OCI-LY7 (cell line): ENCODE data around the gene HOTAIR. TPM values are rescaled to one million over a fixed set of nuclear protein-coding genes. Genes with fewer than 3 reads are reported as not detected.

Experiments used
- BruUV-seq: library from RNA; stranded (reverse); fragments of 400-500 nt; replicated peaks from 2 replicates; lab custom pipeline; 2021; lab: Mats Ljungman, UMichigan
- CTCF ChIA-PET: fragments of 300-600 bp; sonication (Branson Sonifier 250); formaldehyde crosslinking; loops from one replicate; lab custom pipeline; 2022; ENCODE audit warnings: antibody characterized with exemption; ENCODE audit not compliant: unreplicated experiment; lab: Charles Lee
- POLR2A ChIA-PET: fragments of 300-600 bp; sonication (Branson Sonifier 250); formaldehyde crosslinking; loops from one replicate; lab custom pipeline; 2022; ENCODE audit warnings: antibody characterized with exemption; lab: Charles Lee
- DNase-seq: peaks from one replicate; pipeline ENCODE4 v3.0.0-alpha.2; 2015; ENCODE audit warnings: low spot score
- H2AFZ ChIP-seq: fragments of 200-600 bp; sonication (generic), shearing (Covaris generic); 2 replicates; pipeline ENCODE4 v1.6.1; 2014; ENCODE audit warnings: mild to moderate bottlenecking, antibody characterized with exemption, low read length, moderate library complexity
- H3K27ac ChIP-seq: fragments of 200-600 bp; sonication (generic); 2 replicates; pipeline ENCODE4 v1.5.1; 2014; ENCODE audit warnings: mixed run types, low read depth, mild to moderate bottlenecking, moderate library complexity, low read length, inconsistent platforms; ENCODE audit not compliant: poor library complexity, severe bottlenecking
- H3K36me3 ChIP-seq: fragments of 200-600 bp; sonication (generic); 2 replicates; pipeline ENCODE4 v1.6.1; 2014; ENCODE audit warnings: mild to moderate bottlenecking, antibody characterized with exemption, low read length, moderate library complexity, mixed read lengths; ENCODE audit not compliant: insufficient read depth
- H3K4me1 ChIP-seq: fragments of 200-600 bp; sonication (generic); 2 replicates; pipeline ENCODE4 v1.5.1; 2014; ENCODE audit warnings: mild to moderate bottlenecking, low read length; ENCODE audit not compliant: insufficient read depth, poor library complexity, severe bottlenecking
- H3K4me2 ChIP-seq: fragments of 200-600 bp; sonication (generic); 2 replicates; pipeline ENCODE4 v1.6.1; 2014; ENCODE audit warnings: mild to moderate bottlenecking, low read length
- H3K4me3 ChIP-seq: fragments of 200-600 bp; sonication (generic); 2 replicates; pipeline ENCODE4 v1.5.1; 2014; ENCODE audit warnings: mild to moderate bottlenecking, low read depth, low read length; ENCODE audit not compliant: poor library complexity, severe bottlenecking
- H3K79me2 ChIP-seq: fragments of 200-600 bp; sonication (generic); 2 replicates; pipeline ENCODE4 v1.6.1; 2016; ENCODE audit warnings: low read depth, mild to moderate bottlenecking, low read length, moderate library complexity, mixed read lengths; ENCODE audit not compliant: insufficient read depth
- H3K9me2 ChIP-seq: fragments of 200-600 bp; sonication (generic); 2 replicates; pipeline ENCODE4 v1.6.1; 2016; ENCODE audit warnings: mild to moderate bottlenecking, low read length, mixed read lengths; ENCODE audit not compliant: insufficient read depth
- H3K9me3 ChIP-seq: fragments of 200-600 bp; sonication (generic); 2 replicates; pipeline ENCODE4 v1.6.1; 2014; ENCODE audit warnings: mild to moderate bottlenecking, mixed run types, low read length, mixed read lengths
- H4K20me1 ChIP-seq: fragments of 200-600 bp; sonication (generic); 2 replicates; pipeline ENCODE4 v1.6.1; 2014; ENCODE audit warnings: mild to moderate bottlenecking, antibody characterized with exemption, low read length, moderate library complexity, mixed read lengths; ENCODE audit not compliant: insufficient read depth
- CTCF ChIP-seq: fragments of 200-600 bp; sonication (generic); conservative IDR thresholded peaks from 2 replicates; pipeline ENCODE4 v1.5.1; 2014; ENCODE audit warnings: mild to moderate bottlenecking, antibody characterized with exemption, low read length, moderate library complexity, mixed read lengths
- EZH2phosphoT487 ChIP-seq: fragments of 200-600 bp; sonication (generic); IDR thresholded peaks from 2 replicates; pipeline ENCODE4 v1.6.1; 2018; ENCODE audit warnings: low read depth, borderline replicate concordance, mild to moderate bottlenecking, mixed run types, antibody characterized with exemption, low read length, moderate library complexity, mixed read lengths
- intact Hi-C: fragments of 100-400 bp; cut with micrococcal nuclease; formaldehyde crosslinking; loops from one replicate; pipeline ENCODE4 v1.10.0; 2022; ENCODE audit not compliant: unreplicated experiment
- total RNA-seq, 2 experiments: library from RNA; depleted of rRNA in 1 of 2; stranded (reverse); fragments of >200 nt in 1 of 2; shearing (Covaris generic) in 1 of 2; gene quantifications; 2 replicates each; pipeline ENCODE4 v1.2.3, GENCODE V29; 2014 to 2022

HOTAIR gene
- total RNA-seq, 2 experiments from 2014 or later, result 0.88 to 5.3 TPM

- no peak overlapping the region for H3K27ac ChIP-seq
- H4K20me1 ChIP-seq, result no peaks in the 10 kb centered on the region; the same call in 1 of the 2 replicates
- intact Hi-C loops, result no loop called here
- ChIA-PET POLR2A (no interaction called here), CTCF (no interaction called here)
- no peaks in the 10 kb centered on the region for H3K9me2 ChIP-seq
- no peaks in the 10 kb centered on the region for H3K9me3 ChIP-seq
- peak; percentile 6 for DNase-seq
- TF ChIP-seq EZH2phosphoT487 (peak; percentile 17; the same call in 1 of the 2 replicates), CTCF (peak; percentile 41)
- H3K4me3 ChIP-seq, result no peak overlapping the region
- H3K4me2 ChIP-seq, result no peak overlapping the region
- H2AFZ ChIP-seq, result no peak overlapping the region
- no TSS peak for BruUV-seq
- no peaks in the 10 kb centered on the region for H3K79me2 ChIP-seq
- H3K36me3 ChIP-seq, result no peaks in the 10 kb centered on the region
- H3K4me1 ChIP-seq, result no peaks in the 10 kb centered on the region
Measured at GRCh38 chr12:53950437-53950773, 24.3 kb downstream of the HOTAIR start.

GRCh38 chr12:53949631-53950436 lies 24.9 kb downstream of the HOTAIR start:
- H3K27ac ChIP-seq, result no peak overlapping the region
- no peaks in the 10 kb centered on the region for H3K9me2 ChIP-seq
- intact Hi-C loops, result no loop called here
- H3K4me3 ChIP-seq, result no peak overlapping the region
- no TSS peak for BruUV-seq
- H2AFZ ChIP-seq, result no peak overlapping the region
- H3K79me2 ChIP-seq, result no peaks in the 10 kb centered on the region
- no peak for DNase-seq
- ChIA-PET POLR2A (no interaction called here), CTCF (interaction anchor here (0.6 kb wide), 1 partner anchor 22 kb away, joined by 3 read pairs; no protein-coding TSS in a partner anchor)
- H3K4me1 ChIP-seq, result no peaks in the 10 kb centered on the region
- no peaks in the 10 kb centered on the region for H3K9me3 ChIP-seq
- no peak overlapping the region for H3K4me2 ChIP-seq
- no peak for TF ChIP-seq EZH2phosphoT487
- TF ChIP-seq CTCF, result no peak
- H3K36me3 ChIP-seq, result no peaks in the 10 kb centered on the region
- H4K20me1 ChIP-seq, result no peaks in the 10 kb centered on the region; the same call in 1 of the 2 replicates
